Heart left ventricle (tissue), 16 donors: ENCODE measurements around the gene RALGPS1. TPM values are rescaled to one million over a fixed set of nuclear protein-coding genes. Genes with fewer than 3 reads are reported as not detected.

ENCODE experiments used
- ATAC-seq, 4 donors: fragments of 200-7000 bp; cut with Tn5 transposase; one replicate each; pipeline ENCODE4 v1.9.1; 2020 to 2022; ENCODE audit warnings: moderate library complexity in 4 of 4, mild to moderate bottlenecking in 3 of 4, moderate number of reproducible peaks in 1 of 4
- DNase-seq, 5 donors: peaks; one replicate each; pipeline ENCODE4 v3.0.0-alpha.2; 2020
- H3K27ac ChIP-seq, 12 donors: fragments of 200-600 bp; sonication (generic) in 4 of 12; one replicate each; pipeline versions ENCODE4 v1.5.0 to v1.8.0; 2016 to 2022; ENCODE audit warnings: mild to moderate bottlenecking in 2 of 12
- H3K27me3 ChIP-seq, 9 donors: fragments of 200-600 bp; sonication (generic) in 2 of 9; one replicate each; pipeline versions ENCODE4 v1.5.1 to v1.8.0; 2016 to 2022; ENCODE audit warnings: mild to moderate bottlenecking in 3 of 9
- H3K36me3 ChIP-seq, 9 donors: fragments of 200-600 bp; sonication (generic) in 2 of 9; one replicate each; pipeline versions ENCODE4 v1.5.0 to v1.8.0; 2018 to 2022; ENCODE audit warnings: mild to moderate bottlenecking in 2 of 9
- H3K4me1 ChIP-seq, 12 donors: fragments of 200-600 bp; sonication (generic) in 4 of 12; one replicate each; pipeline versions ENCODE4 v1.5.0 to v1.8.0; 2016 to 2022; ENCODE audit warnings: mild to moderate bottlenecking in 3 of 12
- H3K4me3 ChIP-seq, 12 donors: fragments of 200-600 bp; sonication (generic) in 4 of 12; one replicate each; pipeline versions ENCODE4 v1.5.0 to v1.8.0; 2017 to 2022; ENCODE audit warnings: mild to moderate bottlenecking in 9 of 12, moderate library complexity in 4 of 12
- H3K9me3 ChIP-seq, 12 donors: fragments of 200-600 bp; sonication (generic) in 4 of 12; one replicate each; pipeline versions ENCODE4 v1.5.0 to v1.8.0; 2016 to 2022; ENCODE audit warnings: mild to moderate bottlenecking in 1 of 12
- POLR2A ChIP-seq, 2 donors: fragments of 450-650 bp; IDR thresholded peaks; one replicate each; pipeline ENCODE4 v1.6.1; 2017; ENCODE audit warnings: antibody characterized with exemption in 2 of 2, mild to moderate bottlenecking in 2 of 2, moderate library complexity in 2 of 2
- WGBS, 4 donors: extraction: QIAGEN DNeasy Blood & Tissue Kit in 2 of 4; methylation state at CpG; one replicate each; pipeline versions ENCODE4 v1.1.5 to v1.1.7; 2013 to 2018; 5-methylcytosine and 5-hydroxymethylcytosine counted together
- intact Hi-C, 10 donors: fragments of 100-400 bp; cut with DNase I; formaldehyde crosslinking; loops; one replicate each; pipeline versions ENCODE4 v1.11.1 to v1.14.2; 2022
- polyA plus RNA-seq, 2 donors: library from polyadenylated mRNA; stranded (reverse); fragments of 200-250 nt; gene quantifications; one replicate each; pipeline ENCODE4 v1.2.3, GENCODE V29; 2013
- total RNA-seq, 9 donors: library from RNA; depleted of rRNA in 2 of 9; stranded (reverse); fragments of >200 nt in 2 of 9; fragmentation: NEBNext Ultra II Directional in 3 of 9; extraction: Animal tissue kit (Norgen Biotek cat#: 25700) in 3 of 9; gene quantifications; one replicate each; pipeline versions ENCODE4 v1.1.0 to v1.2.4, GENCODE V29; 2016 to 2023
- TF ChIP-seq, protein P1 (sequence below), 12 donors: fragments of 200-600 bp; sonication (generic) in 4 of 12; IDR thresholded peaks; one replicate each; pipeline versions ENCODE4 v1.5.0 to v1.8.0; 2018 to 2022; ENCODE audit warnings: antibody characterized with exemption in 12 of 12, mild to moderate bottlenecking in 5 of 12
- donor health status: ischemic (EF 13 %, LVEDD 7.1; RV severe dilation, severe dysfunction).
- donor health status: healthy with polysubstance abuse.
- donor health status: DM: no; HTN: yes; CAD: no.
- donor health status: DM: no; HTN: no; CAD: no.
- donor health status: ischemic (EF 25% LVEDD 6.9; RV normal size, moderate dysfunction).
- donor health status: ischemic (EF 25% LVEDD 5.7; RV mildly dilated, moderate dysfunction).
- donor health status: healthy.
- donor health status: DM: yes; HTN: yes; CAD: no.
- donor health status: ischemic (EF 35%, LVEDD 5.7; RV mildly dilated, moderate dysfunction).
- donor health status: nonischemic (EF 11% LVEDD 7.7; RV severe dilation, severe dysfunction).
- donor health status: DM: yes; HTN: yes; CAD: no.
- donor health status: PGD.
- donor health status: ischemic (EF 29% LVEDD 5.4; RV normal size, mild dysfunction).
- donor health status: nonischemic (EF 23%, LVEDD 6.1; RV moderate dilation, normal function).

The RALGPS1 gene
- total and polyA plus RNA-seq, 11 donors = 8.0 to 21.8 (median 14.4) TPM

DNA sequence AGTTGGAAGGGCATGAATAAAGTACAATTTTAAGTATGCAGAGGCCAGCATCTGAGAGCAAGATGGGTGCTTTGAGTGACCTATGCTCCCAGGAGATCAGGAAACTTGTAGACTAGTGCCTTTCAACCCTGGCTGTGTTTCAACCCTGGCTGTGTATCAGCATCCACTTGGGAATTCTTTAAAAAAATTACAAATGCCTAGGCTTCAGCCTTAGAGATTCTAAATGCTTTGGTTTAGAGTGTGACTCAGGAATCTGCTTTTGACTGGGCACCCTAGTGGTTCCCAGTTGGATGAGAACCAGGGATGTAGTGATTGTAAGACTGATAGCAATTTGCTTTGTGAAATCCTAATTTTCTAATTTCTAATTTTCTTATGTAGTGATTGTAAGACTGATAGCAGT is 65.6 kb downstream of the RALGPS1 start:
- H3K4me3 ChIP-seq = no peak overlapping the region
- peaks cover 0 to 24% (median 10%) of the 10 kb centered on the region in 12 donors for H3K4me1 ChIP-seq
- peaks cover 0 to 7% (median 0%) of the 10 kb centered on the region in 12 donors for H3K9me3 ChIP-seq
- DNase-seq = no peak
- H3K27me3 ChIP-seq = peaks cover 0 to 14% (median 0%) of the 10 kb centered on the region in 9 donors
- no peak for ATAC-seq
- TF ChIP-seq, protein P1, sequence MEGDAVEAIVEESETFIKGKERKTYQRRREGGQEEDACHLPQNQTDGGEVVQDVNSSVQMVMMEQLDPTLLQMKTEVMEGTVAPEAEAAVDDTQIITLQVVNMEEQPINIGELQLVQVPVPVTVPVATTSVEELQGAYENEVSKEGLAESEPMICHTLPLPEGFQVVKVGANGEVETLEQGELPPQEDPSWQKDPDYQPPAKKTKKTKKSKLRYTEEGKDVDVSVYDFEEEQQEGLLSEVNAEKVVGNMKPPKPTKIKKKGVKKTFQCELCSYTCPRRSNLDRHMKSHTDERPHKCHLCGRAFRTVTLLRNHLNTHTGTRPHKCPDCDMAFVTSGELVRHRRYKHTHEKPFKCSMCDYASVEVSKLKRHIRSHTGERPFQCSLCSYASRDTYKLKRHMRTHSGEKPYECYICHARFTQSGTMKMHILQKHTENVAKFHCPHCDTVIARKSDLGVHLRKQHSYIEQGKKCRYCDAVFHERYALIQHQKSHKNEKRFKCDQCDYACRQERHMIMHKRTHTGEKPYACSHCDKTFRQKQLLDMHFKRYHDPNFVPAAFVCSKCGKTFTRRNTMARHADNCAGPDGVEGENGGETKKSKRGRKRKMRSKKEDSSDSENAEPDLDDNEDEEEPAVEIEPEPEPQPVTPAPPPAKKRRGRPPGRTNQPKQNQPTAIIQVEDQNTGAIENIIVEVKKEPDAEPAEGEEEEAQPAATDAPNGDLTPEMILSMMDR (IDR thresholded peaks at IDR 0.05) = no peak
- TF ChIP-seq POLR2A (IDR thresholded peaks at IDR 0.05) = no peak
- intact Hi-C loops = no loop called here
- no peaks in the 10 kb centered on the region for H3K36me3 ChIP-seq
- no peak overlapping the region for H3K27ac ChIP-seq

DNA sequence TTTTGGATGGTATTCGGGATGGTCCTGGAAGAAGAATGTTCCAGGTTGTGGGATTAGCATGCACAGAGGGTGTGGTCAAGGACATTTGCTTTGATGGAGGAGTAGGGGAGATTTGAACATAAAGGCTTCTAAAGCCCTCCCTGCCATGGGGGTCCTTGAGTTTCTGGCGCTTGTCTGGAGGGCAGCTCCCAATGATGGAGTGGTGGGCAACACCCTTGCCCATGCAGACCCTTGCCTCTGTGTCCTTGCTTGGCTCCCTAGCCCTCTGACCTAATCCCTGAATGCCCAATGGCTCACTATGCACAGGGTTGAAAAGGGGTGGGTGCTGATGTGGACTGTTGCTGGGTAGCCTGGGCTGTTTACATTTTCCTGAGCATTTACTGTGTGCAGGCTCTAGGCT is 66.6 kb downstream of the RALGPS1 start:
- H3K4me1 ChIP-seq = peaks cover 0 to 27% (median 14%) of the 10 kb centered on the region in 12 donors
- no peak for ATAC-seq
- 96 to 99% (median 98%) methylated on average over 2 of the region's 2 CpGs for WGBS, 4 donors
- no peaks in the 10 kb centered on the region for H3K36me3 ChIP-seq
- TF ChIP-seq, protein P1 (IDR thresholded peaks at IDR 0.05) = no peak
- no peak for TF ChIP-seq POLR2A (IDR thresholded peaks at IDR 0.05)
- H3K4me3 ChIP-seq = no peak overlapping the region
- H3K27ac ChIP-seq = no peak overlapping the region
- no peak for DNase-seq
- intact Hi-C loops = no loop called here
- H3K9me3 ChIP-seq = peaks cover 0 to 7% (median 0%) of the 10 kb centered on the region in 12 donors
- peaks cover 0 to 14% (median 0%) of the 10 kb centered on the region in 9 donors for H3K27me3 ChIP-seq

DNA sequence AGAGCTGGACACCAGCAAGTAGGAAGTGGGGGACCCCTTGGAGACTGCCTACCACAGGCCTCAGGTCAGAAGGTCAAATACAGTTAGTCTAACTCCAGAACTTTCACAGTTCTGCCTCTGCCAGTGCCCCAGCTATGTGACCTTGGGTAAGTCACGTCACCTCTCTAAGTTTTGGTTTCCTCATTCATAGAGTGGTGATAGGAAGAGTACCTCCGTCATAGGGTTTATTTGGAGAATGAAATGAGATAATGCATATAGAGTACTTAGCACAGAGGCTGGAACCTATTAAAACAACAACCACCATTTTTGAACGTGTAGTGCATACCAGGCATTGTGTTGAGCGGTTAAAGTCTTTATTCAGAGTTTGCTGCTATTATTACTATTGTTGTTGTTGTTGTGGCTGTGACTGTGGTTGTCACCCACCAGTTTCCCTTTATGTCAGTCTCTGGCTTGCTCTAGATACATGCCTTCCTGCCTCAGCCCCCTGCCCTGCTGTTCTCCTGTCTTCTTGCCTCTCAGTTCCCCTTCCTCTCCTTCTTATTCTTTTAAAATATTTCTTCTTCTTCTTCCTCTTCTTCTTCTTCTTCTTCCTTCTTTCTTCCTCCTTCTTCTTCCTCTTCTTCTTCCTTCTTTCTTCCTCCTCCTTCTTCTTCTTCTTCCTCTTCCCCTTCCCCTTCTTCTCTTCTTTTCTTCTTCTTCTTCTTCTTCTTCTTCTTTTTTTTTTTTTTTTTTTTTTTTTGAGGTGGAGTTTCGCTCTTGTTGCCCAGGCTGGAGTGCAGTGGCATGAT is 67.8 kb downstream of the RALGPS1 start:
- H3K4me1 ChIP-seq = peaks cover 0 to 32% (median 18%) of the 10 kb centered on the region in 12 donors
- TF ChIP-seq, protein P1 (IDR thresholded peaks at IDR 0.05) = no peak
- no peak for TF ChIP-seq POLR2A (IDR thresholded peaks at IDR 0.05)
- intact Hi-C loops = no loop called here
- peaks cover 0 to 7% (median 0%) of the 10 kb centered on the region in 12 donors for H3K9me3 ChIP-seq
- DNase-seq (no peak), ATAC-seq (no peak)
- no peak overlapping the region for H3K4me3 ChIP-seq
- WGBS, 4 donors = 78 to 96% (median 92%) methylated on average over 5 of the region's 5 CpGs
- no peaks in the 10 kb centered on the region for H3K36me3 ChIP-seq
- H3K27me3 ChIP-seq = peaks cover 0 to 14% (median 0%) of the 10 kb centered on the region in 9 donors
- H3K27ac ChIP-seq = no peak overlapping the region

DNA sequence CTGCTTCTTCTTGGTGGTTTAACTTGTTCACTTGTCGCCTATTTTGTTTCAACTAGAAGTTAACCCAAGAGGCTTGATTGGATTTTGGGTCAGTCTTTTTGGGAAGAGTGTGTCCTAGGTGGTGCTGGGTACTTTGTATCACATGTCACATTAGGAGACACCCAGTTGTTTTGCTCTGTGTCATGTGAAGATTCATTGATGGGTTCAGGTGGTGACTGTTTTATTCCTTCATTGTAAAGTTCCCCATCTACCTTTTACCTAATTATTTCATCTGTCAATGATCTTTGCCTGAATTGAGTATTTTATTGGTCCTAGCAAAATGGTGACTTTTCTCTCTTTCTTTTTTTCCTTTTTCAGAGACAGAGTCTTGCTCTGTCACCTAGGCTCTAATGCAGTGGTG is 69.2 kb downstream of the RALGPS1 start:
- intact Hi-C loops = no loop called here
- no peak for DNase-seq
- Histone ChIP-seq H3K36me3 (no peaks in the 10 kb centered on the region), H3K27me3 (peaks cover 0 to 20% (median 0%) of the 10 kb centered on the region in 9 donors), H3K9me3 (peaks cover 0 to 7% (median 0%) of the 10 kb centered on the region in 12 donors), H3K4me3 (no peak overlapping the region), H3K4me1 (peaks cover 0 to 33% (median 18%) of the 10 kb centered on the region in 12 donors), H3K27ac (no peak overlapping the region)
- no peak for TF ChIP-seq POLR2A (IDR thresholded peaks at IDR 0.05)
- TF ChIP-seq, protein P1 (IDR thresholded peaks at IDR 0.05) = no peak
- WGBS, 4 donors = 97 to 100% (median 99%) methylated on average over 1 of the region's 1 CpG
- ATAC-seq = no peak
